HEK293T (cell line): ENCODE data around the gene OCRL.

Experiments used
- FOXA1 ChIP-seq: fragments of 450-650 bp; IDR thresholded peaks from 2 replicates; pipeline ENCODE4 v1.6.1; 2016; ENCODE audit warnings: mild to moderate bottlenecking
- FOXM1 ChIP-seq: fragments of 450-650 bp; IDR thresholded peaks from 2 replicates; pipeline ENCODE4 v1.6.1; 2017; ENCODE audit warnings: mild to moderate bottlenecking, borderline replicate concordance
- HDGF ChIP-seq: fragments of 450-650 bp; IDR thresholded peaks from 2 replicates; pipeline ENCODE4 v1.6.1; 2017; ENCODE audit warnings: antibody characterized with exemption, borderline replicate concordance
- SP1 ChIP-seq: fragments of 450-650 bp; IDR thresholded peaks from 2 replicates; pipeline ENCODE4 v1.6.1; 2017
- SUZ12 ChIP-seq: fragments of 450-650 bp; IDR thresholded peaks from 2 replicates; pipeline ENCODE4 v1.6.1; 2016; ENCODE audit warnings: mild to moderate bottlenecking
- TARDBP ChIP-seq: fragments of 450-650 bp; IDR thresholded peaks from 2 replicates; pipeline ENCODE4 v1.6.1; 2016

DNA sequence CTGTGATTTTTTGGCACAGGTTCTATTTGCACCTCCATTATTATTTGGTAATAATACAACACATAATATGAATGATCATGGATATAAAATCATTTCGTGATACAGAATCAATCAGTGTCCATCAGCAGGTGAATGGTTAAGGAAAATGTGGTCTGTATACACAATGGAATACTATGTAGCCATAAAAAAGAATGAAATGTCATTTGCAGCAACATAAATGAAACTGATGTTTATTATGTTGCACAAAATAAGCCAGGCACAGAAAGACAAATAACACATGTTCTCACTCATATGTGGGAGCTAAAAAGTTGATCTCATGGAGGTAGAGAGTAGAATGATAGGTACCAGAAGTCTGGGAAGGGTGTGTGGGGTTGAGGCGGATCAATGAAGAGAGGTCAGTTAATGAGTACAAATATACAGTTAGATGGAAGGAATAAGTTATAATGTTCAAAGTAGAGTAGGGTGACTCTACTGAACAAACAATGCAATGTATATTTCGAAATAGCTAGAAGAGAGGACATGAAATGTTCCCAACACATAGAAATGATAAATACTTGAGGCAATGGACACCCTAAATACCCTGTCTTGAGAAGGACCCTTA, 15.7 kb upstream of the OCRL start:
- TF ChIP-seq FOXA1 (no peak), SUZ12 (no peak), SP1 (no peak), TARDBP (no peak), HDGF (no peak), FOXM1 (no peak)
